Adrenal gland (tissue), 12 donors: ENCODE data around the gene PLBD2. TPM values are rescaled to one million over a fixed set of nuclear protein-coding genes. Genes with fewer than 3 reads are reported as not detected.
A peak's percentile ranks its signal among the peaks of the same experiment; 100 is the strongest.

ENCODE experiments used
- DNase-seq, 7 donors: peaks; one replicate each; pipeline ENCODE4 v3.0.0-alpha.2; 2019 to 2020
- H3K27ac ChIP-seq, 5 donors: fragments of 200-600 bp; sonication (generic) in 4 of 5; 1 replicate in 3 of 5; 2 replicates in 2 of 5; pipeline versions ENCODE4 v1.5.1 to v1.8.0; 2016 to 2020; ENCODE audit warnings: mild to moderate bottlenecking in 1 of 5
- H3K27me3 ChIP-seq: fragments of 200-600 bp; 2 replicates; pipeline ENCODE4 v1.8.0; 2021
- H3K36me3 ChIP-seq, 2 donors: fragments of 200-600 bp; replicated peaks in 1 of 2; 1 replicate in 1 of 2; 2 replicates in 1 of 2; pipeline versions ENCODE4 v1.5.1 to v1.8.0; 2018 to 2022
- H3K4me1 ChIP-seq, 2 donors: fragments of 200-600 bp; replicated peaks in 1 of 2; 1 replicate in 1 of 2; 2 replicates in 1 of 2; pipeline versions ENCODE4 v1.5.1 to v1.8.0; 2018 to 2021
- H3K4me3 ChIP-seq, 4 donors: fragments of 200-600 bp; sonication (generic) in 3 of 4; one replicate each; pipeline ENCODE4 v1.5.1; 2016 to 2018
- H3K9me3 ChIP-seq, 3 donors: fragments of 200-600 bp; sonication (generic) in 1 of 3; replicated peaks in 1 of 3; 1 replicate in 2 of 3; 2 replicates in 1 of 3; pipeline versions ENCODE4 v1.5.1 to v1.8.0; 2016 to 2021
- CTCF ChIP-seq, 6 experiments: fragments of 450-650 bp in 4 of 6; fragments of 200-600 bp in 2 of 6; sonication (generic) in 1 of 6; IDR thresholded peaks; 1 replicate in 5 of 6; 2 replicates in 1 of 6; pipeline versions ENCODE4 v1.5.1 to v1.8.0; 2016 to 2021; ENCODE audit warnings: antibody characterized with exemption in 6 of 6, mild to moderate bottlenecking in 2 of 6, moderate library complexity in 1 of 6
- POLR2A ChIP-seq, 2 donors: fragments of 450-650 bp; IDR thresholded peaks; one replicate each; pipeline ENCODE4 v1.6.1; 2017; ENCODE audit warnings: antibody characterized with exemption in 2 of 2, mild to moderate bottlenecking in 2 of 2, moderate library complexity in 1 of 2
- WGBS, 4 donors: extraction: QIAGEN DNeasy Blood & Tissue Kit in 2 of 4; methylation state at CpG; one replicate each; pipeline versions ENCODE4 v1.1.5 to v1.1.7; 2013 to 2017; 5-methylcytosine and 5-hydroxymethylcytosine counted together
- intact Hi-C, 2 donors: fragments of 100-400 bp; cut with DNase I; formaldehyde crosslinking; loops; one replicate each; pipeline versions ENCODE4 v1.14.1 to v1.15.0; 2022 to 2023
- polyA plus RNA-seq, 3 donors: library from polyadenylated mRNA; stranded (reverse); fragments of 200-250 nt in 2 of 3; fragments of 350-450 nt in 1 of 3; fragmentation: Illumina TruSeq in 1 of 3; extraction: RNeasy Lipid Tissue Mini Kit (QIAGEN cat#74804) in 1 of 3; gene quantifications; one replicate each; pipeline ENCODE4 v1.2.3, GENCODE V29; 2013 to 2014
- total RNA-seq, 9 donors: library from RNA; depleted of rRNA in 4 of 9; stranded (reverse); fragments of >200 nt in 4 of 9; fragments of 120-200 nt in 1 of 9; fragmentation: NEBNext Ultra II Directional in 1 of 9; extraction: Animal tissue kit (Norgen Biotek cat#: 25700) in 1 of 9; gene quantifications; one replicate each; pipeline versions ENCODE4 v1.1.0 to v1.2.4, GENCODE V29; 2013 to 2023
- donor health status: healthy with polysubstance abuse.
- donor health status: Bipolar disorder and iron deficiency.
- donor health status: DM: yes; HTN: yes; CAD: no.
- donor health status: DM: no; HTN: no; CAD: no.
- donor health status: DM: no; HTN: no; CAD: no.
- donor health status: DM: yes; HTN: yes; CAD: no.

Gene PLBD2
- total and polyA plus RNA-seq, 12 donors: 66.7 to 467 (median 305) TPM

DNA sequence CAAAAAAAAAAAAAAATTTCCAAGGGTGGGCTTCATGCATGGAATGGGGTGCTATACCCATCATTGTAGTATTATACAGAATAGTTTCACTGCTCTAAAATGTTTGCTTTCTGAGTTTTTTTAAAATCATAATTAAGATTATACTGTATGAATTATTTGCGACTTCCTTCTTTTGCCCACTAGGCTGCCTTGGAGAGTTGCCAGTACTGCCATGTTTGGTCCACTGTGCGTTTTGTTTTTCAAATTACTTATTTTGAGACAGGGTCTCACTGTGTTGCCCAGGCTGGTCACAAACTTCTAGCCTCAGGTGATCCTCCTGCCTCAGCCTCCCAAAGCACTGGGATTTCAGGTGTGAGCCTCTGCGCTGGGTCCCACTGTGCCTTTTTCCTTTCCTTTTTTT lies 19.9 kb downstream of the PLBD2 start:
- Histone ChIP-seq H3K27ac (peak overlapping the region in 1 of 5 donors; percentile 8), H3K4me1 (no peaks in the 10 kb centered on the region), H3K9me3 (no peaks in the 10 kb centered on the region), H3K27me3 (no peaks in the 10 kb centered on the region), H3K4me3 (no peak overlapping the region), H3K36me3 (peaks cover 0 to 85% of the 10 kb centered on the region in 2 donors)
- TF ChIP-seq CTCF (IDR thresholded peaks at IDR 0.05) (peak in 3 of 6 experiments; percentile 11 to 23 (median 15)), POLR2A (IDR thresholded peaks at IDR 0.05) (no peak)
- WGBS, 4 donors: 76 to 87% (median 80%) methylated on average over 3 of the region's 3 CpGs
- intact Hi-C loops: no loop called here
- no peak for DNase-seq

- peak overlapping the region in 1 of 5 donors; percentile 61 for H3K27ac ChIP-seq
- 50 to 59% (median 54%) methylated on average over 11 of the region's 11 CpGs for WGBS, 4 donors
- TF ChIP-seq POLR2A (IDR thresholded peaks at IDR 0.05) (no peak), CTCF (IDR thresholded peaks at IDR 0.05) (no peak)
- H3K27me3 ChIP-seq: no peaks in the 10 kb centered on the region
- no peaks in the 10 kb centered on the region for H3K4me1 ChIP-seq
- peak in 1 of 7 donors; percentile 48 for DNase-seq
- H3K4me3 ChIP-seq: no peak overlapping the region
- H3K36me3 ChIP-seq: peaks cover 0 to 88% of the 10 kb centered on the region in 2 donors
- intact Hi-C loops: no loop called here
- no peaks in the 10 kb centered on the region for H3K9me3 ChIP-seq
These were observed 22.8 kb downstream of the PLBD2 start for GRCh38 chr12:113381220-113381619.

DNA sequence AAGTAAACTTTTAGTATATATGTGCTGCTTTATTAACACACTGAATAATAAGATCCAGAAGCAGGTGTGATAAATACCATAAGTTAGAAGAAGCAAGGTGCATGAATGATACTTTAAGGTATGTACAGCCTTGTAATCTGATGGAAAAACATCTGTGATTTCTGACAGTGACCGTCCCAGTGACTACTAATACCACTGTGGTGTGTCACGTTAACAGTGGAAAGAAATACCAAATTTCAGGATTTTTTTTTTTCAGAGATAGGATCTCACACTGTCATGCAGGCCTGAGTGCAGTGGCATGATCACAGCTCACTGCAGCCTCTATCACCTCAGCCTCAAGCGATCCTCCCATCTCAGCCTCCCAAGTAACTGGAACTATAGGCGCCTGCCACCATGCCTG lies 23.8 kb downstream of the PLBD2 start:
- Histone ChIP-seq H3K4me1 (no peaks in the 10 kb centered on the region), H3K36me3 (peaks cover 0 to 87% of the 10 kb centered on the region in 2 donors), H3K27me3 (no peaks in the 10 kb centered on the region), H3K4me3 (no peak overlapping the region), H3K27ac (no peak overlapping the region), H3K9me3 (no peaks in the 10 kb centered on the region)
- no peak for DNase-seq
- TF ChIP-seq POLR2A (IDR thresholded peaks at IDR 0.05): no peak
- TF ChIP-seq CTCF (IDR thresholded peaks at IDR 0.05): no peak
- intact Hi-C loops: no loop called here
- WGBS, 4 donors: 93 to 95% (median 95%) methylated on average over 4 of the region's 4 CpGs

GRCh38 chr12:113384778-113385177 lies 26.4 kb downstream of the PLBD2 start:
- no peak for DNase-seq
- Histone ChIP-seq H3K27me3 (no peaks in the 10 kb centered on the region), H3K9me3 (no peaks in the 10 kb centered on the region), H3K27ac (no peak overlapping the region), H3K36me3 (peaks cover 0 to 90% of the 10 kb centered on the region in 2 donors), H3K4me3 (no peak overlapping the region), H3K4me1 (no peaks in the 10 kb centered on the region)
- intact Hi-C loops: no loop called here
- 82 to 89% (median 86%) methylated on average over 10 to 14 of the region's 14 CpGs for WGBS, 4 donors
- TF ChIP-seq POLR2A (IDR thresholded peaks at IDR 0.05) (no peak), CTCF (IDR thresholded peaks at IDR 0.05) (no peak)
